H1 (cell line): Measurements from ENCODE around the gene COL19A1. TPM values are rescaled to one million over a fixed set of nuclear protein-coding genes. Genes with fewer than 3 reads are reported as not detected.

Source experiments
- CTCF ChIA-PET: fragments of 300-600 bp; sonication (Branson Sonifier 250); formaldehyde crosslinking; loops from one replicate; lab custom pipeline; 2021; ENCODE audit not compliant: partially characterized antibody; lab: Charles Lee
- POLR2A ChIA-PET: fragments of 300-600 bp; sonication (Branson Sonifier 250); formaldehyde crosslinking; loops from one replicate; lab custom pipeline; 2021; ENCODE audit warnings: inconsistent platforms; ENCODE audit not compliant: partially characterized antibody; lab: Charles Lee
- DNase-seq, 2 experiments: peaks; one replicate each; pipeline versions ENCODE4 v3.0.0 to v3.0.0-alpha.2; 2010 to 2022; ENCODE audit warnings: low spot score in 2 of 2, low read depth in 1 of 2, mixed read lengths in 1 of 2
- FAIRE-seq: peaks from 2 replicates; lab custom pipeline; 2011; peaks lifted over from hg19 to GRCh38; lab: Jason Lieb, UNC
- H2AFZ ChIP-seq: 2 replicates; pipeline ENCODE4 v1.8.1; 2012; ENCODE audit warnings: low read length, inconsistent platforms
- H2AK5ac ChIP-seq: 2 replicates; pipeline ENCODE4 v1.6.1; 2013; ENCODE audit warnings: low read depth, low read length
- H2BK120ac ChIP-seq: replicated peaks from 2 replicates; pipeline ENCODE3; 2013; ENCODE audit warnings: low read depth, low read length, inconsistent platforms
- H2BK12ac ChIP-seq: 2 replicates; pipeline ENCODE4 v1.6.1; 2013; ENCODE audit warnings: low read depth, low read length
- H2BK15ac ChIP-seq: 2 replicates; pipeline ENCODE4 v1.6.1; 2013; ENCODE audit warnings: low read length
- H2BK20ac ChIP-seq: 2 replicates; pipeline ENCODE4 v1.6.1; 2013; ENCODE audit warnings: low read length
- H2BK5ac ChIP-seq: 2 replicates; pipeline ENCODE4 v1.6.1; 2013; ENCODE audit warnings: low read depth, low read length
- H3K14ac ChIP-seq: 2 replicates; pipeline ENCODE4 v1.6.1; 2013; ENCODE audit warnings: inconsistent platforms; ENCODE audit not compliant: insufficient read length
- H3K18ac ChIP-seq: 2 replicates; pipeline ENCODE4 v1.6.1; 2013; ENCODE audit warnings: low read length; ENCODE audit errors: extremely low read depth
- H3K23ac ChIP-seq: 2 replicates; pipeline ENCODE4 v1.6.1; 2013; ENCODE audit warnings: inconsistent platforms; ENCODE audit not compliant: insufficient read length
- H3K23me2 ChIP-seq: 2 replicates; pipeline ENCODE4 v1.6.1; 2013; ENCODE audit warnings: low read depth, low read length
- H3K27ac ChIP-seq: 2 replicates; pipeline ENCODE4 v1.6.1; 2011; ENCODE audit warnings: low read depth, low read length, inconsistent platforms
- H3K27me3 ChIP-seq, 4 experiments: replicated peaks in 1 of 4; 1 replicate in 1 of 4; 2 replicates in 3 of 4; pipeline versions ENCODE4 v1.6.1 to v1.8.1; 2011 to 2013; ENCODE audit warnings: low read length in 3 of 4, mild to moderate bottlenecking in 3 of 4, inconsistent platforms in 2 of 4, mixed read lengths in 2 of 4, moderate library complexity in 1 of 4; ENCODE audit not compliant: control insufficient read depth in 3 of 4, insufficient read depth in 3 of 4; ENCODE audit errors: extremely low read depth in 1 of 4
- H3K36me3 ChIP-seq, 4 experiments: 2 replicates each; pipeline versions ENCODE4 v1.6.1 to v1.8.1; 2011 to 2013; ENCODE audit warnings: mild to moderate bottlenecking in 4 of 4, low read length in 3 of 4, moderate library complexity in 2 of 4, control low read depth in 1 of 4, inconsistent platforms in 1 of 4; ENCODE audit not compliant: insufficient read depth in 4 of 4, control insufficient read depth in 2 of 4
- H3K4ac ChIP-seq: replicated peaks from 2 replicates; pipeline ENCODE3; 2013; ENCODE audit warnings: low read length, low read depth, mixed read lengths, inconsistent platforms; ENCODE audit not compliant: insufficient read length
- H3K4me1 ChIP-seq, 4 experiments: replicated peaks in 1 of 4; 1 replicate in 1 of 4; 2 replicates in 3 of 4; pipeline versions ENCODE4 v1.6.1 to v1.8.1; 2011 to 2013; ENCODE audit warnings: low read length in 3 of 4, inconsistent platforms in 2 of 4, mixed read lengths in 1 of 4; ENCODE audit not compliant: insufficient read depth in 4 of 4, control insufficient read depth in 3 of 4
- H3K4me2 ChIP-seq, 2 experiments: 2 replicates each; pipeline versions ENCODE4 v1.6.1 to v1.8.1; 2011 to 2013; ENCODE audit warnings: low read depth in 2 of 2, low read length in 2 of 2, control low read depth in 1 of 2, inconsistent platforms in 1 of 2, mild to moderate bottlenecking in 1 of 2; ENCODE audit not compliant: insufficient read depth in 1 of 2
- H3K4me3 ChIP-seq, 4 experiments: fragments of 200-600, 300-600 bp in 1 of 4; sonication (generic), shearing (Covaris generic), sonication (Bioruptor Twin) in 1 of 4; 2 replicates each; pipeline versions ENCODE4 v1.5.1 to v1.8.1; 2011 to 2016; ENCODE audit warnings: low read length in 4 of 4, low read depth in 3 of 4, control low read depth in 2 of 4, inconsistent platforms in 2 of 4, mild to moderate bottlenecking in 2 of 4, mixed read lengths in 1 of 4, moderate library complexity in 1 of 4; ENCODE audit not compliant: insufficient read depth in 2 of 4; ENCODE audit errors: extremely low read depth in 1 of 4
- H3K56ac ChIP-seq: replicated peaks from 2 replicates; pipeline ENCODE3; 2013; ENCODE audit warnings: low read depth, mild to moderate bottlenecking, mixed read lengths, low read length, inconsistent platforms; ENCODE audit not compliant: insufficient read length
- H3K79me1 ChIP-seq: 2 replicates; pipeline ENCODE4 v1.6.1; 2013; ENCODE audit warnings: low read depth, low read length, control low read depth
- H3K79me2 ChIP-seq, 2 experiments: 2 replicates each; pipeline versions ENCODE4 v1.6.1 to v1.8.1; 2012 to 2013; ENCODE audit warnings: low read length in 2 of 2, mild to moderate bottlenecking in 2 of 2, inconsistent platforms in 1 of 2; ENCODE audit not compliant: insufficient read depth in 2 of 2, control insufficient read depth in 1 of 2
- H3K9ac ChIP-seq, 4 experiments: replicated peaks in 1 of 4; 1 replicate in 1 of 4; 2 replicates in 3 of 4; pipeline versions ENCODE4 v1.6.1 to v1.8.1; 2011 to 2013; ENCODE audit warnings: low read depth in 3 of 4, low read length in 3 of 4, control low read depth in 2 of 4, mild to moderate bottlenecking in 2 of 4, moderate library complexity in 2 of 4, inconsistent platforms in 1 of 4; ENCODE audit errors: extremely low read depth in 1 of 4
- H3K9me3 ChIP-seq, 2 experiments: 2 replicates each; pipeline versions ENCODE4 v1.6.1 to v1.8.1; 2012 to 2013; ENCODE audit warnings: mild to moderate bottlenecking in 2 of 2, moderate library complexity in 2 of 2, control low read depth in 1 of 2, inconsistent platforms in 1 of 2, low read depth in 1 of 2, low read length in 1 of 2, mixed read lengths in 1 of 2; ENCODE audit not compliant: insufficient read depth in 2 of 2
- H4K20me1 ChIP-seq, 2 experiments: replicated peaks in 1 of 2; 2 replicates each; pipeline versions ENCODE3 to v1.8.1; 2011 to 2013; ENCODE audit warnings: inconsistent platforms in 2 of 2, low read length in 2 of 2, mild to moderate bottlenecking in 1 of 2; ENCODE audit not compliant: insufficient read depth in 2 of 2, control insufficient read depth in 1 of 2
- H4K5ac ChIP-seq: 2 replicates; pipeline ENCODE4 v1.6.1; 2013; ENCODE audit warnings: low read length, low read depth, mixed read lengths, inconsistent platforms; ENCODE audit not compliant: insufficient read length
- H4K8ac ChIP-seq: 2 replicates; pipeline ENCODE4 v1.8.0; 2013; ENCODE audit warnings: mild to moderate bottlenecking, moderate library complexity, low read length, inconsistent platforms; ENCODE audit not compliant: insufficient read depth; ENCODE audit errors: extremely low read depth
- H4K91ac ChIP-seq: replicated peaks from 2 replicates; pipeline ENCODE3; 2013; ENCODE audit warnings: low read length, mixed read lengths, inconsistent platforms; ENCODE audit not compliant: insufficient read length
- ASH2L ChIP-seq: fragments of 200-600, 300-600 bp; sonication (generic); IDR thresholded peaks from one replicate; pipeline ENCODE4 v1.7.1; 2017; ENCODE audit warnings: low read length
- CTBP2 ChIP-seq: IDR thresholded peaks from 2 replicates; pipeline ENCODE4 v1.7.0; 2011; ENCODE audit warnings: borderline replicate concordance, mild to moderate bottlenecking, moderate library complexity, mixed read lengths, low read length; ENCODE audit not compliant: insufficient read depth, insufficient read length
- CTCF ChIP-seq, 3 experiments: IDR thresholded peaks; 1 replicate in 2 of 3; 2 replicates in 1 of 3; pipeline versions ENCODE4 v1.5.1 to v1.6.1; 2011; ENCODE audit warnings: low read length in 3 of 3, mild to moderate bottlenecking in 3 of 3, inconsistent platforms in 2 of 3, low read depth in 1 of 3, moderate library complexity in 1 of 3; ENCODE audit not compliant: insufficient read depth in 1 of 3; ENCODE audit errors: control extremely low read depth in 1 of 3
- GABPA ChIP-seq: IDR thresholded peaks from 2 replicates; pipeline ENCODE4 v1.6.1; 2011; ENCODE audit warnings: mild to moderate bottlenecking, low read length, moderate library complexity, borderline replicate concordance; ENCODE audit not compliant: insufficient read depth
- WGBS, 2 experiments: shearing (Covaris generic) in 1 of 2; methylation state at CpG; one replicate each; pipeline versions ENCODE4 v1.1.6 to v1.1.7; 2013 to 2015; ENCODE audit warnings: low lambda C conversion rate in 2 of 2, mixed read lengths in 2 of 2, inconsistent platforms in 1 of 2, low coverage in 1 of 2, missing lambda C conversion rate in 1 of 2; ENCODE audit not compliant: insufficient replicate concordance in 2 of 2, insufficient coverage in 1 of 2, insufficient read length in 1 of 2; ENCODE audit errors: extremely low coverage in 1 of 2, missing lambda C conversion rate in 1 of 2; 5-methylcytosine and 5-hydroxymethylcytosine counted together
- polyA plus RNA-seq, 7 experiments: library from polyadenylated mRNA; depleted of rRNA in 3 of 7; stranded (reverse) in 5 of 7; unstranded in 2 of 7; fragments of >200 nt in 5 of 7; fragments of 200-250 nt in 2 of 7; gene quantifications; 1 replicate in 5 of 7; 2 replicates in 1 of 7; 4 replicates in 1 of 7; pipeline versions ENCODE4 v1.2.1 to v1.2.3, GENCODE V29; 2011 to 2013; ENCODE audit warnings: missing spikeins in 2 of 7, mixed read lengths in 2 of 7
- total RNA-seq: library from RNA; stranded (reverse); fragmentation: NEBNext Ultra II Directional; extraction: Animal tissue kit (Norgen Biotek cat#: 25700); gene quantifications from 2 replicates; pipeline ENCODE4 v1.2.1, GENCODE V29; 2021

The COL19A1 gene
- total and polyA plus RNA-seq, 2 of the 8 experiments (the other 6 are each of a cell fraction or from before 2014, with no cell fraction given), result not detected

DNA sequence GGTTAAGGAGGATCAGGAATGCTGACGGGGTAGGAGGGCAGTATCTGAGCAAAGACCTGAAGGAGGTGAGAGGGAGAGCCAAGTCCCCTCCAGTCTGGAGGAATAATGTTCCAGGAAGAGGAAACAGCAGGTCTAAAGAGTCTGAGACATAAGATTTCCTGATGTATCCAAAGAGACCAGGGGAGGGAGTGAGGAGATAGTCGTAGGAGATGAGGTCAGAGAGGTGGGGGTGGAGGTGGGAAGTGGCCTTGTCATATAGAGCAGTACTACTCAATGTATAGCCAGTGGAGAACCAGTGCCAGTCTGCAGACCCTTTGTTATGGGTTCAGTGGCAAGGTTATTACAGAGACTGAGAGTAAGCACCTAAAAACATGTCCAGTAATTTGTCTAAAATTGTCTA, 305.9 kb downstream of the COL19A1 start:
- no peaks in the 10 kb centered on the region for H3K27me3 ChIP-seq
- no peaks in the 10 kb centered on the region for H4K20me1 ChIP-seq
- H2BK120ac ChIP-seq, result no peak overlapping the region
- no peak overlapping the region for H2BK5ac ChIP-seq
- H3K18ac ChIP-seq, result no peak overlapping the region
- H3K4me1 ChIP-seq, result no peaks in the 10 kb centered on the region
- no peak overlapping the region for H4K91ac ChIP-seq
- peak overlapping the region; percentile 3; the same call in 1 of the 2 replicates for H2AFZ ChIP-seq
- H3K56ac ChIP-seq, result no peak overlapping the region
- H4K8ac ChIP-seq, result no peak overlapping the region
- no peak for FAIRE-seq
- H2AK5ac ChIP-seq, result no peak overlapping the region
- H3K9ac ChIP-seq, result no peak overlapping the region
- WGBS, 2 experiments, result 85% methylated on average over 2 of the region's 2 CpGs; no CpG with 5 or more reads in 1 of the 2 experiments
- H3K27ac ChIP-seq, result no peak overlapping the region
- H2BK12ac ChIP-seq, result no peak overlapping the region
- H2BK15ac ChIP-seq, result no peak overlapping the region
- ChIA-PET POLR2A (no interaction called here), CTCF (no interaction called here)
- peaks cover 2% of the 10 kb centered on the region; the same call in 1 of the 2 replicates for H3K23me2 ChIP-seq
- no peak overlapping the region for H3K4me3 ChIP-seq
- no peak overlapping the region for H4K5ac ChIP-seq
- H3K4ac ChIP-seq, result no peak overlapping the region
- no peak for DNase-seq
- H3K36me3 ChIP-seq, result no peaks in the 10 kb centered on the region
- no peak overlapping the region for H2BK20ac ChIP-seq
- no peaks in the 10 kb centered on the region for H3K79me1 ChIP-seq
- no peaks in the 10 kb centered on the region for H3K9me3 ChIP-seq
- H3K79me2 ChIP-seq, result no peaks in the 10 kb centered on the region
- H3K14ac ChIP-seq, result no peak overlapping the region
- no peak overlapping the region for H3K4me2 ChIP-seq
- H3K23ac ChIP-seq, result no peak overlapping the region
- TF ChIP-seq ASH2L (no peak), CTCF (IDR thresholded peaks at IDR 0.05; ENCODE audit: control extremely low read depth in 1 of 3, insufficient read depth in 1 of 3, low read depth in 1 of 3, low read length in 3 of 3) (no peak), GABPA (no peak), CTBP2 (no peak)
